Trophoblast cell (in vitro differentiated cells and primary cell): ENCODE results near the gene MTR.

Experiments used
- DNase-seq, 2 donors: peaks; one replicate each; pipeline ENCODE4 v3.0.0-alpha.2; 2016
- H2AFZ ChIP-seq: 2 replicates; pipeline ENCODE4 v1.6.1; 2013; ENCODE audit warnings: low read length, moderate library complexity, mild to moderate bottlenecking; ENCODE audit not compliant: insufficient read depth, poor library complexity
- H2AK5ac ChIP-seq: 2 replicates; pipeline ENCODE4 v1.6.1; 2013; ENCODE audit warnings: mild to moderate bottlenecking, low read length
- H2BK120ac ChIP-seq: 2 replicates; pipeline ENCODE4 v1.6.1; 2013; ENCODE audit warnings: low read length, mild to moderate bottlenecking, moderate library complexity; ENCODE audit not compliant: insufficient read depth, poor library complexity
- H2BK12ac ChIP-seq: 2 replicates; pipeline ENCODE4 v1.6.1; 2013; ENCODE audit warnings: mild to moderate bottlenecking, low read length, moderate library complexity
- H2BK5ac ChIP-seq: 2 replicates; pipeline ENCODE4 v1.6.1; 2013; ENCODE audit warnings: low read length, low read depth, moderate library complexity, mild to moderate bottlenecking; ENCODE audit not compliant: poor library complexity
- H3K14ac ChIP-seq: 2 replicates; pipeline ENCODE4 v1.6.1; 2013; ENCODE audit warnings: mild to moderate bottlenecking, low read length
- H3K18ac ChIP-seq: 2 replicates; pipeline ENCODE4 v1.6.1; 2013; ENCODE audit warnings: mild to moderate bottlenecking, low read length
- H3K23ac ChIP-seq: 2 replicates; pipeline ENCODE4 v1.6.1; 2013; ENCODE audit warnings: low read length
- H3K27ac ChIP-seq: 2 replicates; pipeline ENCODE4 v1.5.1; 2013; ENCODE audit warnings: low read depth, mild to moderate bottlenecking, inconsistent platforms, low read length, moderate library complexity
- H3K27me3 ChIP-seq: 2 replicates; pipeline ENCODE4 v1.6.1; 2013; ENCODE audit warnings: inconsistent platforms, mild to moderate bottlenecking, low read length, moderate library complexity; ENCODE audit not compliant: insufficient read depth
- H3K36me3 ChIP-seq, 2 experiments: 1 replicate in 1 of 2; 2 replicates in 1 of 2; pipeline ENCODE4 v1.6.1; 2013; ENCODE audit warnings: low read length in 2 of 2, mild to moderate bottlenecking in 2 of 2, moderate library complexity in 1 of 2; ENCODE audit not compliant: insufficient read depth in 2 of 2, control insufficient read depth in 1 of 2
- H3K4ac ChIP-seq: 2 replicates; pipeline ENCODE4 v1.6.1; 2013; ENCODE audit warnings: low read depth, mild to moderate bottlenecking, low read length, moderate library complexity
- H3K4me1 ChIP-seq, 2 experiments: 1 replicate in 1 of 2; 2 replicates in 1 of 2; pipeline ENCODE4 v1.6.1; 2013; ENCODE audit warnings: low read length in 2 of 2, mild to moderate bottlenecking in 2 of 2, moderate library complexity in 1 of 2; ENCODE audit not compliant: insufficient read depth in 2 of 2, control insufficient read depth in 1 of 2
- H3K4me2 ChIP-seq: 2 replicates; pipeline ENCODE4 v1.6.1; 2013; ENCODE audit warnings: inconsistent platforms, mild to moderate bottlenecking, low read length, moderate library complexity
- H3K4me3 ChIP-seq: 2 replicates; pipeline ENCODE4 v1.5.1; 2013; ENCODE audit warnings: mild to moderate bottlenecking, low read depth, low read length, inconsistent platforms
- H3K79me1 ChIP-seq: one replicate; pipeline ENCODE4 v1.6.1; 2013; ENCODE audit warnings: low read length
- H3K79me2 ChIP-seq: 2 replicates; pipeline ENCODE4 v1.6.1; 2013; ENCODE audit warnings: low read length, mild to moderate bottlenecking; ENCODE audit not compliant: control insufficient read depth, insufficient read depth, poor library complexity
- H3K9ac ChIP-seq: 2 replicates; pipeline ENCODE4 v1.6.1; 2013; ENCODE audit warnings: mild to moderate bottlenecking, low read length
- H3K9me3 ChIP-seq: 2 replicates; pipeline ENCODE4 v1.6.1; 2013; ENCODE audit warnings: low read depth, mild to moderate bottlenecking, control low read depth, inconsistent platforms, low read length; ENCODE audit not compliant: insufficient read depth
- H4K12ac ChIP-seq: 2 replicates; pipeline ENCODE4 v1.6.1; 2013; ENCODE audit warnings: low read depth, mild to moderate bottlenecking, low read length, moderate library complexity
- H4K8ac ChIP-seq: 2 replicates; pipeline ENCODE4 v1.6.1; 2013; ENCODE audit warnings: low read depth, mild to moderate bottlenecking, low read length, moderate library complexity
- H4K91ac ChIP-seq: one replicate; pipeline ENCODE4 v1.6.1; 2013; ENCODE audit warnings: low read depth, mild to moderate bottlenecking, low read length, moderate library complexity
- WGBS: extraction: QIAGEN DNeasy Blood & Tissue Kit; methylation state at CpG from one replicate; pipeline ENCODE4 v1.1.7; 2013; ENCODE audit warnings: missing lambda C conversion rate; ENCODE audit not compliant: insufficient read length, insufficient coverage; ENCODE audit errors: extremely low coverage; 5-methylcytosine and 5-hydroxymethylcytosine counted together

Gene MTR

GRCh38 chr1:236862615-236863211, 67.6 kb downstream of the MTR start:
- Histone ChIP-seq H3K27me3 (no peaks in the 10 kb centered on the region), H3K4me2 (no peak overlapping the region), H2BK120ac (peak overlapping the region; percentile 90), H3K9me3 (no peaks in the 10 kb centered on the region), H3K79me1 (peaks cover 13% of the 10 kb centered on the region), H3K23ac (no peak overlapping the region), H4K91ac (peak overlapping the region; percentile 50), H3K36me3 (peaks cover 5 to 13% of the 10 kb centered on the region in 2 experiments), H3K9ac (no peak overlapping the region), H3K79me2 (no peaks in the 10 kb centered on the region), H3K4ac (peak overlapping the region; percentile 58), H4K12ac (no peak overlapping the region), H2AFZ (no peak overlapping the region), H2BK12ac (peak overlapping the region; percentile 88), H2BK5ac (peak overlapping the region; percentile 76), H4K8ac (peak overlapping the region; percentile 43), H3K14ac (no peak overlapping the region), H2AK5ac (no peak overlapping the region), H3K27ac (no peak overlapping the region), H3K18ac (peak overlapping the region; percentile 79), H3K4me3 (no peak overlapping the region), H3K4me1 (peaks cover 10 to 11% of the 10 kb centered on the region in 2 experiments)
- no peak for DNase-seq
- no CpG with 5 or more reads among the region's 5 CpGs for WGBS

GRCh38 chr1:236864211-236864610, 69.1 kb downstream of the MTR start:
- Histone ChIP-seq H2BK12ac (no peak overlapping the region), H3K9me3 (no peaks in the 10 kb centered on the region), H3K79me2 (no peaks in the 10 kb centered on the region), H3K4me3 (no peak overlapping the region), H4K91ac (no peak overlapping the region), H4K12ac (no peak overlapping the region), H4K8ac (no peak overlapping the region), H2BK120ac (no peak overlapping the region), H2BK5ac (no peak overlapping the region), H2AFZ (no peak overlapping the region), H3K14ac (no peak overlapping the region), H3K23ac (no peak overlapping the region), H3K4ac (no peak overlapping the region), H2AK5ac (no peak overlapping the region), H3K4me1 (peaks cover 8 to 11% of the 10 kb centered on the region in 2 experiments), H3K18ac (no peak overlapping the region), H3K79me1 (peaks cover 10% of the 10 kb centered on the region), H3K27ac (no peak overlapping the region), H3K36me3 (peaks cover 5 to 13% of the 10 kb centered on the region in 2 experiments), H3K4me2 (no peak overlapping the region), H3K9ac (no peak overlapping the region), H3K27me3 (no peaks in the 10 kb centered on the region)
- WGBS: no CpG with 5 or more reads among the region's 3 CpGs
- no peak for DNase-seq

- H2BK120ac ChIP-seq: no peak overlapping the region
- H2AFZ ChIP-seq: no peak overlapping the region
- H2BK5ac ChIP-seq: no peak overlapping the region
- H4K8ac ChIP-seq: no peak overlapping the region
- no peak overlapping the region for H3K18ac ChIP-seq
- no peak overlapping the region for H3K27ac ChIP-seq
- no peak overlapping the region for H3K4me2 ChIP-seq
- no peak overlapping the region for H2BK12ac ChIP-seq
- no CpG with 5 or more reads among the region's 3 CpGs for WGBS
- no peak overlapping the region for H4K91ac ChIP-seq
- no peaks in the 10 kb centered on the region for H3K79me2 ChIP-seq
- H3K4me1 ChIP-seq: peaks cover 5 to 6% of the 10 kb centered on the region in 2 experiments
- H3K4ac ChIP-seq: no peak overlapping the region
- no peak for DNase-seq
- H3K4me3 ChIP-seq: no peak overlapping the region
- H3K27me3 ChIP-seq: no peaks in the 10 kb centered on the region
- H3K36me3 ChIP-seq: peaks cover 5 to 13% of the 10 kb centered on the region in 2 experiments
- H3K14ac ChIP-seq: no peak overlapping the region
- H2AK5ac ChIP-seq: no peak overlapping the region
- H3K9ac ChIP-seq: no peak overlapping the region
- H3K79me1 ChIP-seq: peaks cover 12% of the 10 kb centered on the region
- H3K23ac ChIP-seq: no peak overlapping the region
- H4K12ac ChIP-seq: no peak overlapping the region
- H3K9me3 ChIP-seq: no peaks in the 10 kb centered on the region
These were observed 70.1 kb downstream of the MTR start for GRCh38 chr1:236864996-236865817.

GRCh38 chr1:236865818-236866155, 70.7 kb downstream of the MTR start:
- Histone ChIP-seq H3K14ac (no peak overlapping the region), H3K4me3 (no peak overlapping the region), H4K8ac (no peak overlapping the region), H3K27ac (no peak overlapping the region), H4K12ac (no peak overlapping the region), H2AK5ac (no peak overlapping the region), H3K27me3 (no peaks in the 10 kb centered on the region), H3K79me2 (no peaks in the 10 kb centered on the region), H2BK5ac (no peak overlapping the region), H3K36me3 (peaks cover 5 to 13% of the 10 kb centered on the region in 2 experiments), H3K4ac (no peak overlapping the region), H2AFZ (no peak overlapping the region), H3K9ac (no peak overlapping the region), H3K9me3 (no peaks in the 10 kb centered on the region), H3K4me1 (peaks cover 5 to 6% of the 10 kb centered on the region in 2 experiments), H3K4me2 (no peak overlapping the region), H3K23ac (no peak overlapping the region), H2BK12ac (no peak overlapping the region), H3K18ac (no peak overlapping the region), H2BK120ac (no peak overlapping the region), H4K91ac (no peak overlapping the region), H3K79me1 (peaks cover 12% of the 10 kb centered on the region)
- no CpG with 5 or more reads among the region's 1 CpG for WGBS
- no peak for DNase-seq
